GM21360 (cell line): ENCODE results near the gene ZNF346.
A peak's percentile ranks its signal among the peaks of the same experiment; 100 is the strongest.

Source experiments
- ATAC-seq: cut with Tn5 transposase; IDR thresholded peaks from one replicate; pipeline ENCODE4 v1.9.1; 2021; ENCODE audit warnings: mild to moderate bottlenecking, moderate library complexity; ENCODE audit not compliant: unreplicated experiment

Gene ZNF346

GRCh38 chr5:177065491-177065890, 43.0 kb downstream of the ZNF346 start:
- no peak for ATAC-seq

- no peak for ATAC-seq
Observed at GRCh38 chr5:177066224-177066623, 43.7 kb downstream of the ZNF346 start.

GRCh38 chr5:177067503-177067902, 45.0 kb downstream of the ZNF346 start:
- no peak for ATAC-seq

GRCh38 chr5:177070536-177071191, 48.2 kb downstream of the ZNF346 start:
- no peak for ATAC-seq

- no peak for ATAC-seq
Observed at GRCh38 chr5:177071666-177072385, 49.3 kb downstream of the ZNF346 start.

GRCh38 chr5:177077335-177077734, 54.8 kb downstream of the ZNF346 start:
- no peak for ATAC-seq

GRCh38 chr5:177079606-177080005, 57.1 kb downstream of the ZNF346 start:
- ATAC-seq, result no peak

- ATAC-seq, result no peak
Observed at GRCh38 chr5:177080265-177080664, 57.8 kb downstream of the ZNF346 start.

GRCh38 chr5:177081859-177082258, 59.4 kb downstream of the ZNF346 start:
- no peak for ATAC-seq

- ATAC-seq, result no peak
Observed at GRCh38 chr5:177083357-177083756, 60.9 kb downstream of the ZNF346 start.

GRCh38 chr5:177084175-177084574, 61.7 kb downstream of the ZNF346 start:
- no peak for ATAC-seq

GRCh38 chr5:177085985-177086653, 63.6 kb downstream of the ZNF346 start:
- no peak for ATAC-seq

- peak; percentile 55 for ATAC-seq
Observed at GRCh38 chr5:177086654-177087397, 64.3 kb downstream of the ZNF346 start, which contains the start of gene FGFR4. Gene FGFR4, plus strand, starts transcription at chr5:177086915. Its CDS starts 2,688 bp downstream, at chr5:177089603.

- ATAC-seq, result no peak
Observed at GRCh38 chr5:177087398-177088005, 65.0 kb downstream of the ZNF346 start.

GRCh38 chr5:177089127-177089526, 66.6 kb downstream of the ZNF346 start:
- ATAC-seq, result no peak

- ATAC-seq, result no peak
Observed at GRCh38 chr5:177089825-177090641, 67.5 kb downstream of the ZNF346 start.

GRCh38 chr5:177090813-177091212, 68.3 kb downstream of the ZNF346 start:
- ATAC-seq, result no peak

GRCh38 chr5:177091232-177091631, 68.7 kb downstream of the ZNF346 start:
- no peak for ATAC-seq

- no peak for ATAC-seq
Observed at GRCh38 chr5:177092178-177093081, 69.9 kb downstream of the ZNF346 start.
